ENCODE data around the gene CACNA2D3. TPM values are rescaled to one million over a fixed set of nuclear protein-coding genes. Genes with fewer than 3 reads are reported as not detected.

Gene CACNA2D3
- total RNA-seq, 1 donor from 2014 or later: 17.2 TPM

- H3K9me3 ChIP-seq: no peaks in the 10 kb centered on the region
- no peaks in the 10 kb centered on the region for H3K27me3 ChIP-seq
- intact Hi-C loops (cut with DNase I): no loop called here
- no peak overlapping the region for H3K27ac ChIP-seq
- H3K36me3 ChIP-seq: no peaks in the 10 kb centered on the region
- TF ChIP-seq POLR2A (IDR thresholded peaks at IDR 0.05): no peak
- TF ChIP-seq CTCF (IDR thresholded peaks at IDR 0.05): no peak
- no peak for TF ChIP-seq POLR2AphosphoS5 (IDR thresholded peaks at IDR 0.05; ENCODE audit: insufficient read depth in 1 of 2, low read depth in 1 of 2)
- H3K4me3 ChIP-seq: no peak overlapping the region
- DNase-seq (ENCODE audit: extremely low spot score in 2 of 2): no peak
- H3K4me1 ChIP-seq: no peaks in the 10 kb centered on the region
These were observed 182.5 kb downstream of the CACNA2D3 start for GRCh38 chr3:54304877-54305276.

- no peaks in the 10 kb centered on the region for H3K4me1 ChIP-seq
- H3K9me3 ChIP-seq: no peaks in the 10 kb centered on the region
- no peaks in the 10 kb centered on the region for H3K27me3 ChIP-seq
- no peak overlapping the region for H3K27ac ChIP-seq
- H3K4me3 ChIP-seq: no peak overlapping the region
- no peak for DNase-seq (ENCODE audit: extremely low spot score in 2 of 2)
- no peaks in the 10 kb centered on the region for H3K36me3 ChIP-seq
- intact Hi-C loops (cut with DNase I): no loop called here
- no peak for TF ChIP-seq POLR2AphosphoS5 (IDR thresholded peaks at IDR 0.05; ENCODE audit: insufficient read depth in 1 of 2, low read depth in 1 of 2)
- no peak for TF ChIP-seq POLR2A (IDR thresholded peaks at IDR 0.05)
- TF ChIP-seq CTCF (IDR thresholded peaks at IDR 0.05): no peak
These were observed 183.2 kb downstream of the CACNA2D3 start for GRCh38 chr3:54305409-54306099.

GRCh38 chr3:54307566-54308180, 185.3 kb downstream of the CACNA2D3 start:
- TF ChIP-seq CTCF (IDR thresholded peaks at IDR 0.05) (no peak), POLR2A (IDR thresholded peaks at IDR 0.05) (no peak), POLR2AphosphoS5 (IDR thresholded peaks at IDR 0.05; ENCODE audit: insufficient read depth in 1 of 2, low read depth in 1 of 2) (no peak)
- H3K36me3 ChIP-seq: no peaks in the 10 kb centered on the region
- H3K27me3 ChIP-seq: no peaks in the 10 kb centered on the region
- no peak overlapping the region for H3K4me3 ChIP-seq
- no peak for DNase-seq (ENCODE audit: extremely low spot score in 2 of 2)
- H3K4me1 ChIP-seq: no peaks in the 10 kb centered on the region
- no peaks in the 10 kb centered on the region for H3K9me3 ChIP-seq
- intact Hi-C loops (cut with DNase I): no loop called here
- no peak overlapping the region for H3K27ac ChIP-seq

- intact Hi-C loops (cut with DNase I): no loop called here
- H3K27ac ChIP-seq: no peak overlapping the region
- H3K36me3 ChIP-seq: no peaks in the 10 kb centered on the region
- TF ChIP-seq CTCF (IDR thresholded peaks at IDR 0.05) (no peak), POLR2AphosphoS5 (IDR thresholded peaks at IDR 0.05; ENCODE audit: insufficient read depth in 1 of 2, low read depth in 1 of 2) (no peak), POLR2A (IDR thresholded peaks at IDR 0.05) (no peak)
- no peaks in the 10 kb centered on the region for H3K4me1 ChIP-seq
- H3K9me3 ChIP-seq: no peaks in the 10 kb centered on the region
- DNase-seq (ENCODE audit: extremely low spot score in 2 of 2): no peak
- no peak overlapping the region for H3K4me3 ChIP-seq
- H3K27me3 ChIP-seq: no peaks in the 10 kb centered on the region
These were observed 187.2 kb downstream of the CACNA2D3 start for GRCh38 chr3:54309601-54310000.

- DNase-seq (ENCODE audit: extremely low spot score in 2 of 2): no peak
- H3K27ac ChIP-seq: no peak overlapping the region
- H3K27me3 ChIP-seq: no peaks in the 10 kb centered on the region
- H3K4me1 ChIP-seq: no peaks in the 10 kb centered on the region
- H3K36me3 ChIP-seq: no peaks in the 10 kb centered on the region
- no peak for TF ChIP-seq CTCF (IDR thresholded peaks at IDR 0.05)
- no peak for TF ChIP-seq POLR2A (IDR thresholded peaks at IDR 0.05)
- no peak for TF ChIP-seq POLR2AphosphoS5 (IDR thresholded peaks at IDR 0.05; ENCODE audit: insufficient read depth in 1 of 2, low read depth in 1 of 2)
- no peak overlapping the region for H3K4me3 ChIP-seq
- H3K9me3 ChIP-seq: no peaks in the 10 kb centered on the region
- intact Hi-C loops (cut with DNase I): no loop called here
These were observed 188.9 kb downstream of the CACNA2D3 start for GRCh38 chr3:54311211-54311747.
